HG02852 (cell line): ENCODE results near the gene BHMT2.

Experiments
- ATAC-seq: cut with Tn5 transposase; IDR thresholded peaks from one replicate; pipeline ENCODE4 v1.9.1; 2021; ENCODE audit warnings: mild to moderate bottlenecking, moderate library complexity; ENCODE audit not compliant: unreplicated experiment

BHMT2 gene

GRCh38 chr5:79069488-79070349 lies at the start of gene BHMT2, which contains the start of gene DMGDH:
Gene BHMT2, plus strand, starts transcription at chr5:79069767. Its CDS starts 16 bp downstream, at chr5:79069783.
Gene DMGDH, minus strand, starts transcription at chr5:79069674. Its CDS starts 54 bp downstream, at chr5:79069620.
- ATAC-seq: no peak

- no peak for ATAC-seq
These were observed 48.6 kb upstream of the BHMT2 start for GRCh38 chr5:79020861-79021561.

GRCh38 chr5:79021753-79022152 lies 47.8 kb upstream of the BHMT2 start:
- ATAC-seq: no peak

GRCh38 chr5:79022771-79023170 lies 46.8 kb upstream of the BHMT2 start:
- ATAC-seq: no peak

GRCh38 chr5:79023348-79023747 lies 46.2 kb upstream of the BHMT2 start:
- ATAC-seq: no peak

GRCh38 chr5:79023947-79024346 lies 45.6 kb upstream of the BHMT2 start:
- no peak for ATAC-seq

GRCh38 chr5:79025054-79025472 lies 44.5 kb upstream of the BHMT2 start:
- no peak for ATAC-seq

GRCh38 chr5:79030663-79031484 lies 38.7 kb upstream of the BHMT2 start:
- no peak for ATAC-seq

GRCh38 chr5:79031485-79031867 lies 38.1 kb upstream of the BHMT2 start:
- ATAC-seq: no peak

GRCh38 chr5:79032031-79032695 lies 37.4 kb upstream of the BHMT2 start:
- ATAC-seq: no peak

- ATAC-seq: no peak
These were observed 36.8 kb upstream of the BHMT2 start for GRCh38 chr5:79032782-79033181.

- no peak for ATAC-seq
These were observed 34.3 kb upstream of the BHMT2 start for GRCh38 chr5:79035237-79035636.

- no peak for ATAC-seq
These were observed 32.8 kb upstream of the BHMT2 start for GRCh38 chr5:79036769-79037168.

- no peak for ATAC-seq
These were observed 27.4 kb upstream of the BHMT2 start for GRCh38 chr5:79042188-79042587.

GRCh38 chr5:79047199-79047598 lies 22.4 kb upstream of the BHMT2 start:
- no peak for ATAC-seq

- ATAC-seq: no peak
These were observed 21.1 kb upstream of the BHMT2 start for GRCh38 chr5:79048437-79048836.

GRCh38 chr5:79050498-79050897 lies 19.1 kb upstream of the BHMT2 start:
- no peak for ATAC-seq

- ATAC-seq: no peak
These were observed 16.2 kb upstream of the BHMT2 start for GRCh38 chr5:79053321-79053720.

- no peak for ATAC-seq
These were observed 14.6 kb upstream of the BHMT2 start for GRCh38 chr5:79055017-79055416.

GRCh38 chr5:79056847-79057246 lies 12.7 kb upstream of the BHMT2 start:
- ATAC-seq: no peak

- no peak for ATAC-seq
These were observed 9.9 kb upstream of the BHMT2 start for GRCh38 chr5:79059674-79060073.
